ENCODE measurements around the gene EEF2K.

Gene EEF2K

DNA sequence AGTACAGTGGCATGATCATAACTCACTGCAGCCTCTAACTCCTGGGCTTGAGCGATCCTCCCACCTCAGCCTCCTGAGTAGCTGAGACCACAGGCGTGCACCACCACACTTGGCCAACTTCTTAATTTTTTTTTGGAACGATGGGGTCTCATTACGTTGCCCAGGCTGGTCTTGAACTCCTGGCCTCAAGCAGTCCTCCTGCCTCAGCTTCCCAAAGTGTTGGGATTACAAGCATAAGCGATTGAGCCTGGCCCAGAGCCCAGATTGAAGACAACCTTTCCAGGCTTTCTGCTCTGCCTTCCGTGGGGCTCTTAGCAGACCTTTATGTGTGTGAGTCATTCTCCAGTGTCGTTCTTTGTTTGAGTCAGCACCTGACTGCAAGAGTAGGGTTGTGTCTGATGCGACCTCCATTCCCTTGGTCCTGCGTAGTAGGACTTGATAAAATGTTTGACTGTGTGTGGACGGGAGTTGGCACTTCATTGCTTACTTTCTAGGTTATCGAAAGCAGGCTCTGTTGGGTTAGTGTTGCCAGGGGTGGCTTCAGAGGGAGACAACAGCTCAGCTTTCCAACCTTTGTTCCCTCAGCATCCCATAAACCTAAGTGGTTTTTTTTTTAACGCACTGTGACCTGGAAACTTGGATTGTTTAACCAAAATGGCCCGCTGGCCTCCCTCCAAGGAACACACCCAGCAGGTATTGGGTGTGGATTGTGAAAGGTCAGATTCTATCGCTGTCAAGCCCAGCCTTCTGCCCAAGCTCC, 26.4 kb downstream of the EEF2K start:
- TF ChIP-seq, protein P1, sequence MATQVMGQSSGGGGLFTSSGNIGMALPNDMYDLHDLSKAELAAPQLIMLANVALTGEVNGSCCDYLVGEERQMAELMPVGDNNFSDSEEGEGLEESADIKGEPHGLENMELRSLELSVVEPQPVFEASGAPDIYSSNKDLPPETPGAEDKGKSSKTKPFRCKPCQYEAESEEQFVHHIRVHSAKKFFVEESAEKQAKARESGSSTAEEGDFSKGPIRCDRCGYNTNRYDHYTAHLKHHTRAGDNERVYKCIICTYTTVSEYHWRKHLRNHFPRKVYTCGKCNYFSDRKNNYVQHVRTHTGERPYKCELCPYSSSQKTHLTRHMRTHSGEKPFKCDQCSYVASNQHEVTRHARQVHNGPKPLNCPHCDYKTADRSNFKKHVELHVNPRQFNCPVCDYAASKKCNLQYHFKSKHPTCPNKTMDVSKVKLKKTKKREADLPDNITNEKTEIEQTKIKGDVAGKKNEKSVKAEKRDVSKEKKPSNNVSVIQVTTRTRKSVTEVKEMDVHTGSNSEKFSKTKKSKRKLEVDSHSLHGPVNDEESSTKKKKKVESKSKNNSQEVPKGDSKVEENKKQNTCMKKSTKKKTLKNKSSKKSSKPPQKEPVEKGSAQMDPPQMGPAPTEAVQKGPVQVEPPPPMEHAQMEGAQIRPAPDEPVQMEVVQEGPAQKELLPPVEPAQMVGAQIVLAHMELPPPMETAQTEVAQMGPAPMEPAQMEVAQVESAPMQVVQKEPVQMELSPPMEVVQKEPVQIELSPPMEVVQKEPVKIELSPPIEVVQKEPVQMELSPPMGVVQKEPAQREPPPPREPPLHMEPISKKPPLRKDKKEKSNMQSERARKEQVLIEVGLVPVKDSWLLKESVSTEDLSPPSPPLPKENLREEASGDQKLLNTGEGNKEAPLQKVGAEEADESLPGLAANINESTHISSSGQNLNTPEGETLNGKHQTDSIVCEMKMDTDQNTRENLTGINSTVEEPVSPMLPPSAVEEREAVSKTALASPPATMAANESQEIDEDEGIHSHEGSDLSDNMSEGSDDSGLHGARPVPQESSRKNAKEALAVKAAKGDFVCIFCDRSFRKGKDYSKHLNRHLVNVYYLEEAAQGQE (IDR thresholded peaks at IDR 0.05; ENCODE audit: insufficient read depth in 1 of 2, low read depth in 2 of 2, low read length in 2 of 2), result no peak
- TF ChIP-seq SIN3A (IDR thresholded peaks at IDR 0.05; ENCODE audit: borderline replicate concordance, insufficient read depth, low read length) (no peak), POLR2AphosphoS5 (IDR thresholded peaks at IDR 0.05; ENCODE audit: low read depth, low read length) (no peak), TAF1 (IDR thresholded peaks at IDR 0.05; ENCODE audit: borderline replicate concordance, insufficient read depth, low read length) (no peak), FOXP2 (optimal IDR thresholded peaks at IDR 0.05; ENCODE audit: borderline replicate concordance, extremely low read depth, extremely low read length, insufficient read depth) (no peak)

GRCh38 chr16:22233037-22233372, 26.9 kb downstream of the EEF2K start:
- TF ChIP-seq, protein P1 (IDR thresholded peaks at IDR 0.05; ENCODE audit: insufficient read depth in 1 of 2, low read depth in 2 of 2, low read length in 2 of 2), result no peak
- TF ChIP-seq SIN3A (IDR thresholded peaks at IDR 0.05; ENCODE audit: borderline replicate concordance, insufficient read depth, low read length), result no peak
- TF ChIP-seq FOXP2 (optimal IDR thresholded peaks at IDR 0.05; ENCODE audit: borderline replicate concordance, extremely low read depth, extremely low read length, insufficient read depth), result no peak
- no peak for TF ChIP-seq TAF1 (IDR thresholded peaks at IDR 0.05; ENCODE audit: borderline replicate concordance, insufficient read depth, low read length)
- TF ChIP-seq POLR2AphosphoS5 (IDR thresholded peaks at IDR 0.05; ENCODE audit: low read depth, low read length), result no peak

GRCh38 chr16:22235839-22236745, 30.0 kb downstream of the EEF2K start:
- TF ChIP-seq FOXP2 (optimal IDR thresholded peaks at IDR 0.05; ENCODE audit: borderline replicate concordance, extremely low read depth, extremely low read length, insufficient read depth) (no peak), SIN3A (IDR thresholded peaks at IDR 0.05; ENCODE audit: borderline replicate concordance, insufficient read depth, low read length) (no peak), TAF1 (IDR thresholded peaks at IDR 0.05; ENCODE audit: borderline replicate concordance, insufficient read depth, low read length) (no peak), POLR2AphosphoS5 (IDR thresholded peaks at IDR 0.05; ENCODE audit: low read depth, low read length) (no peak)
- TF ChIP-seq, protein P1 (IDR thresholded peaks at IDR 0.05; ENCODE audit: insufficient read depth in 1 of 2, low read depth in 2 of 2, low read length in 2 of 2), result no peak

DNA sequence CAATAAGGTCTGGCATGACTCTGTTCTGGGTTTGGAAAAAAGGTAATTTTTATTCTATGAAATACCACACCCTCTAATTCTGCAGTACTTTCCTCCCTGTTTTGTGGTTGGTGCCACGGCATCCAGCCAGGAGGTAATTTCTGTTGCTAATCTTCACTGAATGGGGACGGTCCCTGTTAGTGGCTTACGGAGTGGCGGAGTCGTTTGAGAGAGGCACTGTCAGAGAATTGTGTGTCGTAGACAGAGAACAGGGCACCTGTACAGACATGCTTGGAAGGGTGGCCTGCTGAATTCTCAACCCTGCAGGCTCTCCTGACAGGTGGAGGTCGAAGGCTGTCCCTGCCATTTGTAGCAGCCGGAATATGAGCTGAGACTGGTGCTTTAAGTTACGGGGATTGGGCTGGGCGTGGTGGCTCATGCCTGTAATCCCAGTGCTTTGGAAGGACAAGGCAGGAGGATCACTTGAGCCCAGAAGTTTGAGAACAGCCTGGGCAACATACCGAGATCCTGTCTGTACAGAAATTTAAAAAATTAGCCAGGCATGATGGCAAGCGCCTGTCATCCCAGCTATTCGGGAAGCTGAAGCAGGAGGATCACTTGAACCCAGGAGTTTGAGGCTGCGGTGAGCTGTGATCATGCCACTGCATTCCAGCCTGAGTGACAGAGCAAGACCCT, 33.2 kb downstream of the EEF2K start:
- TF ChIP-seq FOXP2 (optimal IDR thresholded peaks at IDR 0.05; ENCODE audit: borderline replicate concordance, extremely low read depth, extremely low read length, insufficient read depth), result no peak
- TF ChIP-seq, protein P1 (IDR thresholded peaks at IDR 0.05; ENCODE audit: insufficient read depth in 1 of 2, low read depth in 2 of 2, low read length in 2 of 2), result no peak
- TF ChIP-seq POLR2AphosphoS5 (IDR thresholded peaks at IDR 0.05; ENCODE audit: low read depth, low read length), result no peak
- no peak for TF ChIP-seq SIN3A (IDR thresholded peaks at IDR 0.05; ENCODE audit: borderline replicate concordance, insufficient read depth, low read length)
- no peak for TF ChIP-seq TAF1 (IDR thresholded peaks at IDR 0.05; ENCODE audit: borderline replicate concordance, insufficient read depth, low read length)
